Caki2 (cell line): ENCODE results near the gene HOXD13. TPM values are rescaled to one million over a fixed set of nuclear protein-coding genes. Genes with fewer than 3 reads are reported as not detected.

Source experiments
- DNase-seq: peaks from one replicate; pipeline ENCODE4 v3.0.0-alpha.2; 2015; ENCODE audit warnings: low read depth
- in situ Hi-C: cut with HindIII; loops from 2 replicates; pipeline ENCODE4 v1.10.0; 2016; ENCODE audit warnings: low sequenced_read_pairs, low pct_unique_long_range_greater_than_20kb, mixed read lengths
- total RNA-seq: library from RNA; depleted of rRNA; stranded (reverse); fragments of >200 nt; shearing (Covaris generic); gene quantifications from 2 replicates; pipeline ENCODE4 v1.2.3, GENCODE V29; 2014; ENCODE audit warnings: low replicate concordance

HOXD13 gene
- total RNA-seq, 1 experiment from 2014 or later, result not detected

DNA sequence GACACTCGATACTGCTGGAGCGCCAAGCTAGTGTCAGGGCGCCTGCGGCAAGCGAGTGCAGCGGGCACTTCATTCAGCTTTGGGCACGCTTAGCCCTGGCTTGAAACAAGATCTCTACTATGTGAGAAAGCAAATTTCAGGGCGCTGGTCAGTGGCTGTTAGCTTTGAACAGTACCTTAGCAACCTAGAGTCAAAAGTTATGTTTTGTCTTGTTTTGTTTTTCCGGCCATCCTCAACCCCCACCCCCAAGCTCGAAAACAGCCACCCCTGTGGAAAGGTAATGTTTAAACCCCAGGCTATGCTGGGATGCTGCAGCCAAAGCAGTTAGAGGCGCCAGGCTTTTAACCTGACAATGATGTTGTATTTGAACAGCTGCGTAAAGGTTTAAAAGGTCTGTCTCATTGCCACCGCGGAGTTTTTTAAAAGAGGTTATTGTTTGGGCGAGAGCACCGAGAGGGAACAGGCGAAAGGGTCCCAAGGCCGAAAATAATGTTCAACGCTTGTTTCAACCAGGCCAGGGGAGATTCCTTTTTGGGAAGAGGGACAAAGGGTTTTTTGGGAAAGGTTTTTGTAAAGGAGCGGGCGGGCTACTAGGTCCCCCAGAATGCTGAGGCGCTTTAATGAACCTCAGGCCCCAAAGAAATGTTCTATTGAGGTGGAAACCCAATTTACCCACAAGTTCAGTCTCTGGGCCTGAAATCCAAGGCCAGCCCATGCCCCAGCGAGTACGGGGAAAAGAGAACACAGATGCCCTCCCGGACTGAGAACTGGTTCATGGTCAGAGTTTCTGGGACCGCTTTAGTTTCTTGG is 21.8 kb downstream of the HOXD13 start:
- DNase-seq, result no peak
- in situ Hi-C loops, result no loop called here

- in situ Hi-C loops, result no loop called here
- no peak for DNase-seq
Measured at GRCh38 chr2:176114930-176115625, 22.6 kb downstream of the HOXD13 start.

GRCh38 chr2:176115883-176116813 is 23.6 kb downstream of the HOXD13 start, which contains the start of gene HOXD10:
Gene HOXD10, plus strand, starts transcription at chr2:176116778. Its CDS starts 56 bp downstream, at chr2:176116834.
- in situ Hi-C loops, result no loop called here
- peak; percentile 91 for DNase-seq

GRCh38 chr2:176117162-176117822 is 24.8 kb downstream of the HOXD13 start:
- in situ Hi-C loops, result no loop called here
- DNase-seq, result no peak

- in situ Hi-C loops, result no loop called here
- DNase-seq, result no peak
Measured at GRCh38 chr2:176117823-176118371, 25.4 kb downstream of the HOXD13 start.

DNA sequence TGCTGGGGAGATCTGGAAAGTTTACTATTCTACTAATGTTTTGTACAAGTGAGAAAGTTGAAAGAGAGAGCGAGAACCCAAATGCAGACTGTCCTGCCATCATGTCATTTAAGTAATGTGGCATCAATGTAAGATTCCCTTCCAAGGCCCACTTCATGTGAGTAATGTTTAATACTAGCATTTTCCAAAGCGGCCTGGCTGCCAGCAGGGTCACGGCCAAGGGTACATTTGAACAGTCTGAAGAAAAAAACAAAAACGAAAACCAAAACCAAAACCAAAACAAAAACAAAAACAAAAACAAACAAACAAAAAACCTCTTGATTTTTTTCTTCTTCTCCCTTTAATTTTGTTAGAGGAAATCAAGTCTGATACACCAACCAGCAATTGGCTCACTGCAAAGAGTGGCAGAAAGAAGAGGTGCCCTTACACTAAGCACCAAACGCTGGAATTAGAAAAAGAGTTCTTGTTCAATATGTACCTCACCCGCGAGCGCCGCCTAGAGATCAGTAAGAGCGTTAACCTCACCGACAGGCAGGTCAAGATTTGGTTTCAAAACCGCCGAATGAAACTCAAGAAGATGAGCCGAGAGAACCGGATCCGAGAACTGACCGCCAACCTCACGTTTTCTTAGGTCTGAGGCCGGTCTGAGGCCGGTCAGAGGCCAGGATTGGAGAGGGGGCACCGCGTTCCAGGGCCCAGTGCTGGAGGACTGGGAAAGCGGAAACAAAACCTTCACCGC is 26.2 kb downstream of the HOXD13 start:
- DNase-seq, result no peak
- in situ Hi-C loops, result no loop called here

GRCh38 chr2:176120364-176121189 is 28.1 kb downstream of the HOXD13 start:
- in situ Hi-C loops, result no loop called here
- DNase-seq, result no peak

DNA sequence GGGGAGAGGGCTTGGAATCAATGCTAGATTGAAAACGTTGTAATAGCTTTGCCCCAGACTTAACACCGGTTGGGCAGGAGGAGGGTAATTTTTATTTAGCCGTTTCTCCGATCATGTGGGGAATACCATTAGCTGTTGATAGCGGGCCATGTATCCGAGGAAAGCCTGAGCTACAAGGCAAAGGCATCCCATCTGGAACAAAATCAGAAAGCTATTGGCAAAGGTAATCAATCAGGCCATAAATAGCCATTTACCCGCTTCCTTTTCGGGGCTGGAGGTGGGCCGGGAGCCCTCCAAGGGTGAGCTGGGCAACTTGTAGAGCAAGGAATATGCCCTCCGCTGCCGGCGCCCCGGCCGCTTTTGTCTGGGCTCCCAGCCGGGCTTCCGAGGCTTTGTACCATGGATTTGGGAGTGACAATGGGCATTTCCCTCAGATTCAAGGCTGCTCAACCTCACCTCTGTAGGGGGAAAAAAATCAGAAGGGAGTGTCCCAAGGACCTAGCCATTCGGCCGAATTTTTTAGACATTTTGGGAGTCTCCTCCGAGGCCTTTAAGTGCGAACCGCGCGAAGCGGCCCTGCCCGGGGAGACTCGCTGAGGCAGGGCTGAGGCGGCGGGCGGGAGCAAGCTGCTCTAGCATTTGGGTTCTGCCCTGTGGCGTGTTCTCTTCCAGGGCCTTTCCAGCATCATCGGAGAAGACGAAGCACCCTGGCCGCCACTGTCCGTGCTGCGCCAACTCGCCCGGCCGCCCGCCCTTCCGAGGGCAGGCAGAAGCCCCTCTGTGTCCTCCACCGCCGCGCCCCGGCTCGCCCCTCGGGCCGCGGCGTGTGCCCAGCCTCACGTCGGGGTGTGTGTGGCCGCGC is 28.9 kb downstream of the HOXD13 start:
- in situ Hi-C loops, result no loop called here
- no peak for DNase-seq

DNA sequence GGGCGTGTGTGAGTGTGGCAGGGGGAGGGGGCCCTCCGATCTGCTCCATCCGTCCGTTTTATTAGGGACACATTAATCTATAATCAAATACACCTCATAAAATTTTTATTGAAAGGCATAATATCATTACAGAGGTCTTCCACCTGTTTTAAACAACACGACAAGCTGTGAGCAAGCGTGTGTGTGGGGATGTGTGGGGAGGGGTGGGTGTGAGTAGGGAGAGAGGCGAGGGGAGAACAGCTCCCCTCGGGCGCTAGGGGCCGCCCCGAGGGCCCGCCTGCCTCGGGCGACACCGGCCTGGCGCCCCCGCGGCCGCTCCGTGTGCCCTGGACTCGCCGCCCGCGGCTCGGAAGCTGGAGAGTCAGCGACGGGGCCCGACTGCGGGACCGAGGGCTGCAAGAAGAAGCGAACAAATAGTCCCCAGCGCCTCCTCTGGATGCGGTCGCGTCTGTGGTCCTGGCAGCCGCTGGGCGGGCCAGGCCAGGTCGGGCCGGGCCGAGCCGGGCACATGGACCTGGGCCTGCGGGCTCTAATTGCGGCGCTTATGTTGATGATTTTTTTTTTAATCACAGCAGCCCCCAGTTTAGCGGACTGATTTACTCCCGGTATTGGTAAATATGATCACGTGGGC is 29.6 kb downstream of the HOXD13 start:
- DNase-seq, result peak; percentile 83
- in situ Hi-C loops, result no loop called here

GRCh38 chr2:176122683-176123410 is 30.3 kb downstream of the HOXD13 start, which contains the start of gene HOXD9:
Gene HOXD9, plus strand, starts transcription at chr2:176122719. Its CDS starts 50 bp downstream, at chr2:176122769.
- peak; percentile 87 for DNase-seq
- in situ Hi-C loops, result no loop called here

GRCh38 chr2:176123411-176124109 is 31.0 kb downstream of the HOXD13 start:
- no peak for DNase-seq
- in situ Hi-C loops, result no loop called here

- no peak for DNase-seq
- in situ Hi-C loops, result no loop called here
Measured at GRCh38 chr2:176124110-176124946, 31.8 kb downstream of the HOXD13 start.
